A673 (cell line): ENCODE results near the gene PCCA. TPM values are rescaled to one million over a fixed set of nuclear protein-coding genes. Genes with fewer than 3 reads are reported as not detected.

ENCODE experiments used
- BruUV-seq: library from RNA; stranded (reverse); fragments of 400-500 nt; replicated peaks from 2 replicates; lab custom pipeline; 2021; lab: Mats Ljungman, UMichigan
- CTCF ChIA-PET: fragments of 300-600 bp; sonication (Branson Sonifier 250); formaldehyde crosslinking; loops from one replicate; lab custom pipeline; 2022; ENCODE audit warnings: antibody characterized with exemption; lab: Charles Lee
- POLR2A ChIA-PET: fragments of 300-600 bp; sonication (Branson Sonifier 250); formaldehyde crosslinking; loops from one replicate; lab custom pipeline; 2022; ENCODE audit warnings: antibody characterized with exemption; ENCODE audit not compliant: low non-redundant PET; lab: Charles Lee
- DNase-seq: peaks from one replicate; pipeline ENCODE4 v3.0.0-alpha.2; 2015; ENCODE audit warnings: low spot score
- H3K27ac ChIP-seq: fragments of 200-600 bp; sonication (generic); 2 replicates; pipeline ENCODE4 v1.5.1; 2016; ENCODE audit warnings: mixed run types, low read depth, mild to moderate bottlenecking, mixed read lengths, antibody characterized with exemption, low read length; ENCODE audit not compliant: poor library complexity, severe bottlenecking
- H3K27me3 ChIP-seq: fragments of 200-600 bp; sonication (generic); replicated peaks from 2 replicates; pipeline ENCODE4 v1.6.1; 2017; ENCODE audit warnings: mixed run types, low read depth, mild to moderate bottlenecking, mixed read lengths, antibody characterized with exemption, low read length; ENCODE audit not compliant: insufficient read depth, poor library complexity
- H3K36me3 ChIP-seq: fragments of 200-600 bp; sonication (generic); 2 replicates; pipeline ENCODE4 v1.6.1; 2016; ENCODE audit warnings: mixed run types, mild to moderate bottlenecking, mixed read lengths, antibody characterized with exemption, low read length; ENCODE audit not compliant: insufficient read depth, poor library complexity, severe bottlenecking
- H3K4me1 ChIP-seq: fragments of 200-600 bp; sonication (generic); 2 replicates; pipeline ENCODE4 v1.6.1; 2017; ENCODE audit warnings: mixed run types, mild to moderate bottlenecking, mixed read lengths, antibody characterized with exemption, low read length; ENCODE audit not compliant: insufficient read depth, poor library complexity, severe bottlenecking
- H3K4me3 ChIP-seq: fragments of 200-600 bp; sonication (generic); 2 replicates; pipeline ENCODE4 v1.5.1; 2016; ENCODE audit warnings: low read depth, mixed run types, mild to moderate bottlenecking, mixed read lengths, low read length; ENCODE audit not compliant: poor library complexity, severe bottlenecking
- H3K9me3 ChIP-seq: fragments of 200-600 bp; sonication (generic); 2 replicates; pipeline ENCODE4 v1.6.1; 2016; ENCODE audit warnings: mixed run types, low read depth, mild to moderate bottlenecking, mixed read lengths, antibody characterized with exemption, low read length; ENCODE audit not compliant: poor library complexity, severe bottlenecking
- CTCF ChIP-seq: fragments of 300-800, 200-600 bp; sonication (generic); conservative IDR thresholded peaks from 2 replicates; pipeline ENCODE4 v1.5.1; 2017; ENCODE audit warnings: low read depth, mild to moderate bottlenecking, antibody characterized with exemption, low read length, moderate library complexity, mixed read lengths
- EZH2 ChIP-seq: fragments of 200-600 bp; sonication (generic); IDR thresholded peaks from 2 replicates; pipeline ENCODE4 v1.6.1; 2017; ENCODE audit warnings: borderline replicate concordance, low read depth, mild to moderate bottlenecking, mixed read lengths, antibody characterized with exemption, low read length; ENCODE audit not compliant: poor library complexity, severe bottlenecking
- intact Hi-C: fragments of 100-400 bp; cut with micrococcal nuclease; formaldehyde crosslinking; loops from one replicate; pipeline ENCODE4 v1.10.0; 2022; ENCODE audit not compliant: unreplicated experiment
- total RNA-seq: library from RNA; stranded (reverse); gene quantifications from 2 replicates; pipeline ENCODE4 v1.2.3, GENCODE V29; 2021

The PCCA gene
- total RNA-seq, 1 experiment from 2014 or later: 93.0 TPM

- intact Hi-C loops: no loop called here
- no peaks in the 10 kb centered on the region for H3K36me3 ChIP-seq
- BruUV-seq: no TSS peak
- no peak for DNase-seq
- TF ChIP-seq CTCF (no peak), EZH2 (no peak)
- CTCF ChIA-PET: no interaction called here
- no peaks in the 10 kb centered on the region for H3K4me1 ChIP-seq
- no peaks in the 10 kb centered on the region for H3K27me3 ChIP-seq
- no peaks in the 10 kb centered on the region for H3K9me3 ChIP-seq
- no peak overlapping the region for H3K27ac ChIP-seq
- POLR2A ChIA-PET: no interaction called here
- no peak overlapping the region for H3K4me3 ChIP-seq
Observed at GRCh38 chr13:100564444-100565223, 475.7 kb downstream of the PCCA start.

GRCh38 chr13:100565286-100565685, 476.4 kb downstream of the PCCA start:
- H3K4me3 ChIP-seq: no peak overlapping the region
- no peaks in the 10 kb centered on the region for H3K36me3 ChIP-seq
- intact Hi-C loops: no loop called here
- no peak for DNase-seq
- ChIA-PET POLR2A (no interaction called here), CTCF (no interaction called here)
- TF ChIP-seq CTCF (no peak), EZH2 (no peak)
- H3K27ac ChIP-seq: no peak overlapping the region
- BruUV-seq: no TSS peak
- no peaks in the 10 kb centered on the region for H3K27me3 ChIP-seq
- H3K4me1 ChIP-seq: no peaks in the 10 kb centered on the region
- H3K9me3 ChIP-seq: no peaks in the 10 kb centered on the region

GRCh38 chr13:100566543-100566942, 477.6 kb downstream of the PCCA start:
- intact Hi-C loops: no loop called here
- no peaks in the 10 kb centered on the region for H3K27me3 ChIP-seq
- DNase-seq: no peak

More at GRCh38 chr13:100566543-100566942, 477.6 kb downstream of the PCCA start:
- TF ChIP-seq CTCF (no peak), EZH2 (no peak)
- ChIA-PET POLR2A (no interaction called here), CTCF (no interaction called here)
- H3K4me1 ChIP-seq: no peaks in the 10 kb centered on the region
- H3K27ac ChIP-seq: no peak overlapping the region
- H3K4me3 ChIP-seq: no peak overlapping the region
- no peaks in the 10 kb centered on the region for H3K36me3 ChIP-seq
- no peaks in the 10 kb centered on the region for H3K9me3 ChIP-seq
- BruUV-seq: no TSS peak
